ENCODE results near the gene EIF1AD.
"Not testable (repeated sequence)": the region's sequence is repeated elsewhere in the genome, so short reads cannot be mapped to it uniquely, and the experiment has no call there.

Gene EIF1AD

GRCh38 chr11:65965986-65966762 lies 35.8 kb downstream of the EIF1AD start:
- no peak for DNase-seq

- no peak for DNase-seq
Observed at GRCh38 chr11:65964906-65965305, 37.1 kb downstream of the EIF1AD start.

GRCh38 chr11:65962141-65962564 lies 39.8 kb downstream of the EIF1AD start:
- no peak for DNase-seq

GRCh38 chr11:65961267-65962140 lies 40.5 kb downstream of the EIF1AD start, which contains the start of gene SART1:
Gene SART1, plus strand, starts transcription at chr11:65961734. Its CDS starts 47 bp downstream, at chr11:65961781.
- DNase-seq: peak; percentile 96

- no peak for DNase-seq
Observed at GRCh38 chr11:65960824-65961266, 41.1 kb downstream of the EIF1AD start.

- DNase-seq: no peak
Observed at GRCh38 chr11:65958774-65959420, 43.1 kb downstream of the EIF1AD start.

GRCh38 chr11:65958291-65958690 lies 43.7 kb downstream of the EIF1AD start:
- DNase-seq: no peak

- DNase-seq: no peak
Observed at GRCh38 chr11:65954771-65955170, 47.2 kb downstream of the EIF1AD start.

GRCh38 chr11:65953471-65953870 lies 48.5 kb downstream of the EIF1AD start:
- no peak for DNase-seq

GRCh38 chr11:65952052-65952521 lies 49.9 kb downstream of the EIF1AD start:
- no peak for DNase-seq

GRCh38 chr11:65951641-65952040 lies 50.3 kb downstream of the EIF1AD start:
- DNase-seq: not testable (repeated sequence)

GRCh38 chr11:65950711-65951110 lies 51.2 kb downstream of the EIF1AD start:
- DNase-seq: not testable (repeated sequence)

- no peak for DNase-seq
Observed at GRCh38 chr11:65947603-65948125, 54.3 kb downstream of the EIF1AD start.

- no peak for DNase-seq
Observed at GRCh38 chr11:65947133-65947532, 54.8 kb downstream of the EIF1AD start.

- no peak for DNase-seq
Observed at GRCh38 chr11:65946655-65947054, 55.3 kb downstream of the EIF1AD start.

All from retina (tissue), 1 donor.